ENCODE measurements around the gene ZNRD2.

The ZNRD2 gene

DNA sequence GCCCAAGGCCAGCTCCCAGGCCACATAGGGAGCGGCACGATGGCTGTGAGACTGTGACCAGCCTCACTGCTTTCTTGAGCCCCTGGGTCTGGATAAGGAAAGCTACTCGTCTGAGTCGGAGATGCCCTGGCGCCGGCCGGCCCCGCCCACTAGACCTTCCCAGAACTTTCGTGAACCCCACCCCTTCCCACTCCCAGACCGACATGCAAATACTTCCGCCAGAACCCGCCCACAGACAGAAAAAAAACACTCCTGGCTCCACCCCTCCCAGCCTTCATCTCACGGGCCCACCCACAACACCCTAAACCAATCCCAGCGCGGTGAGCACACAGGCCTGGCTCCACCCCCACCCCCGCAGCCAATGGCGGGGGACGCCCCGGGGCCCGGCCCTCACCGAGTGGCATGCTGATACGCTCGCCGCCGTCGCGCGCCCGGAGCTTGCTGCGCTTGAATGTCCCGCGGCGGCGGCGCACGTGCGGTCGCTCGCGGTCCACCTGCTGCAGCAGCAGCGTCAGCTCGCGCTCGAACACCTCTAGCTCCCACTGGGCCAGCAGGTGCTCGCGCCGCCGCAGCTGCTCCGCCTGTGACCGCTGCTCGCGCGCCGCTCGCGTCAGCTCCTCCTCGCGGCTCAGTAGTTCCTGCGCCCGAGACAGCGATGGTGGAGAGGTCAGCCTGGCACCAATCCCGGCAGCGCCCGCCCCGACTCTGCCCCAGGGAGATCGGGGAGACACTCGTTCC, 36.8 kb downstream of the ZNRD2 start:
- DNase-seq (ENCODE audit: extremely low read depth in 1 of 2, low read depth in 1 of 2): no peak

DNA sequence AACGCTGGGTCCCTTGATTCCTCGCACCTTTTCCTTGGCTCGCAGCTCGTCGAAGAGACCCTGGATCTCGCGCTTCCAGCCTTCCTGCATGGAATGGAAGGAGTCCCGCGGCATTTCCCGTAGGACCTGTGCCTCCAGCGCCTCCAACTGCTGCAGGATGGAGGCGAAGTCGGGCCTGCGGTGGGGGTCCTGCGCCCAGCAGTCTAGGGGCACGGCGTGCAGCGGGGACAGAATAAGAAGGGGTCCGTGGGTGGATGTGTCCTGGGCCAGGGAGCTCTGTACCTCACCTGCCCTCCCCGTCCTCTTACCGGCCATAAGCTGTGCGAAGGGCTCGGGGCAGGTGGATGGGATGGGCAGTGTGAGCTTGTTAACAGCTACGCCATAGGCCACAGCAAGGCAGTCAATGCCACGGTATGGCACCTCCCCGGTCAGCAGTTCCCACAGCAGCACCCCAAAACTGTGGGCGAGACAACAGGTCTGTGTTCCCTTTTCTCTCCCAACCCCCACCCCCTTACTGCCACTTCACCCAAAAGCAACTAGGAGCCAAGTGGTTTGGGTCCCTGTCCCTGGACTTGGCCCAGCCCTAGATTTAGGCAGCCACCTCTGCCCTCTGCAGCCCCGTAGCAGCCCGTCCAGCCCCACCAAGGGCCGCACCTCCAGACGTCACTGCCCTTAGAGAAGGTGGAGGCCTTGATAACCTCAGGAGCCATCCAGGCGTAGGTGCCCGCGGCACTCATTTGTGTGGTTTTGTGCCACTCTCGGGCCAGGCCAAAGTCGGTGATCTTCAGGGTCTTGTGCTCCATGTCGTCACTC, 37.5 kb downstream of the ZNRD2 start:
- no peak for DNase-seq (ENCODE audit: extremely low read depth in 1 of 2, low read depth in 1 of 2)

DNA sequence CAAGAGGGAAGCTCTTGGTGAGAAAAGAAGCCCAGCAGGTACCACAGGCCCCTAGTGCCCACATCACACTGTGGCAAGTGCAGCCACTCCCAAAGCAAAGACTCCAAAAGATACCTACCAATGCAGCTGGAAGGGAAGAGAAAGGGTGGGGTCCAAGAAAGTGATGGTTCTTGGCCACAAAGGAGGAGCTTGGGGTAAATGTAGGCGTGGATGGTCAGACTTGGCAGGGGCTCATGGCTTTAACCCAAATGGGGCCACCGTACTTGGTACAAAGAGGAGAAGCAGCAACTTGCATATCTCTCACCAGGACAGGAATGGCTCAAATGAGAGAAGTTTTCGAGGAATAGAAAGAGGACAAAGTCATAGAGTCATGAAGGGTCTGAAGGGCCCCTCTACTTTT, 39.0 kb downstream of the ZNRD2 start:
- DNase-seq (ENCODE audit: extremely low read depth in 1 of 2, low read depth in 1 of 2): no peak

- DNase-seq (ENCODE audit: extremely low read depth in 1 of 2, low read depth in 1 of 2): no peak
Measured at GRCh38 chr11:65609665-65610064, 39.4 kb downstream of the ZNRD2 start.

GRCh38 chr11:65610404-65610803, 40.1 kb downstream of the ZNRD2 start:
- DNase-seq (ENCODE audit: extremely low read depth in 1 of 2, low read depth in 1 of 2): no peak

DNA sequence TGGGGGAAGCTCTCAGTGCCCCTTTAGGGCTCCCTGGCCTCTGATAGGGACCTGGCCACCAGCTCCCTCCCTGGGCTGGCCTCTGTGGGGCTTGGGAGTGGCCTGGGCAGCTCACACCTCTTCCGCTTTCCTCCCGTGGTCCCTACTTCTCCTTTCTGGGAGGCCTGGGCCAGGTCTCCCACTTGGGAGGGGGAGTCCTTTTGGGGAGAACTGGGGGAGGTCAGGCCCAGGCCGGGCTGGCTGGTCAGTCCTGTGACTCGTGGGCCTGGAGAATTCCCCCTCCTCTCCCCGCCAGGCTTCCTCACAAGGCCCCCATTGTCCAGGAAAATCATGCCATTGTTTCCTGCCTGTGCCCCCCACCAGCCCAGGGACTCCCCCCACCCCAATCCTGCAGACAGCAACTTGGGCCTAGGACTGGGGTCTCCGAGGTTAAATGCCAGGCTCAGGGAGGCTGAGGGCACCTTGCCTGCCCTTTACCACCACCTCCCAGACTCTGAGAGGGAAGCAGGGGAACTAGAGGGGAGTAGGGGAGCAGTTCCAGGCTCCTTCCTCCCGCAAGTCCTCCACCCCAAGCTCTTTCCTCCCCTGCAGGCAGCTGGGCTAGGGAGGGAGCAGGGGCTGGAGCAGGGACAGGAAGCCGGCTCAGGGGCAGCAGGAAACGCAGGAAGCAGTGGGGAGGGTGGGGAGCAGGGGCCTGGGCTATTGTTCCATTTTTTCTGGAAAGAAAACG, 40.9 kb downstream of the ZNRD2 start:
- no peak for DNase-seq (ENCODE audit: extremely low read depth in 1 of 2, low read depth in 1 of 2)

DNA sequence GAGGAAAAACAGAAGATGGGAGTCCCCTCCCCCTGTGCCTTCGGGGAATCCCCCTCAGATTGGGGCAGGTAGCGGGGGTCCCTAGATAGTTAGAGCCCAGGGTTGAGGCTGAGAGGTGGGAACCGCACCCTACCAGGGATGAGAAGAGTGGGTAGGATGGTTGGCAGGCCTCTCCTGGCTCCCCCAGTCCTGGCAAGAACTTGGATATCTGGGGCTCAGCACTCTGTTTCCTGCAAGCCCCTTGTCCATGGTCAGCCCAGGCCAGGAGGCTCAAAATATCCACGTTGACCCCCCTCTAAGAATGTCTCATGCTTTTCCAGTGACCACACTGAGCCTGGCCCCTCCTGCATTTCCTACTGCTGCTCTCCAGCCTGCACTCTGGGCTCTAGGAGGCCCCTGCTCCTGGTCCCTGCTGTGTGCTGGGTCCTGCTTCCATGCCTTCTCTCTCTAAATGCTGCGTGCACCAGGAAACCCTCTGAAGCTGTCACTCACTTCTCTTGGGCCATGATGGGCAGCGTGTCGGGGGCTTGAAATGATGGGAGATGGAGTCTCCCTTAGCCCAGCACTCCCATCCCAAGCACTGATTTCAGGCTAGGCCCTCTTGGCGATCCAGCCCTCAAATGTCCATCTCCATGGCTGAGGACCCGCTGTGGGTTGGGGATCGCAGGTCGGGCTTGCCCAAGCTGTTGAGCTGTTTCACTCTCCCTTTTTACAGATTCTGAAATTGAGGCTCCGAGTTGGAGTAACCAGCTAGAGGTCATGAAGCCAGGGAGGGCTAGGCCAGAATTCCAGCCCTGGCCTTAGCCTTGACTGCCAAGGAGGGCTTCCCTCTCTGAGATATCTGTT, 41.7 kb downstream of the ZNRD2 start:
- no peak for DNase-seq (ENCODE audit: extremely low read depth in 1 of 2, low read depth in 1 of 2)

DNA sequence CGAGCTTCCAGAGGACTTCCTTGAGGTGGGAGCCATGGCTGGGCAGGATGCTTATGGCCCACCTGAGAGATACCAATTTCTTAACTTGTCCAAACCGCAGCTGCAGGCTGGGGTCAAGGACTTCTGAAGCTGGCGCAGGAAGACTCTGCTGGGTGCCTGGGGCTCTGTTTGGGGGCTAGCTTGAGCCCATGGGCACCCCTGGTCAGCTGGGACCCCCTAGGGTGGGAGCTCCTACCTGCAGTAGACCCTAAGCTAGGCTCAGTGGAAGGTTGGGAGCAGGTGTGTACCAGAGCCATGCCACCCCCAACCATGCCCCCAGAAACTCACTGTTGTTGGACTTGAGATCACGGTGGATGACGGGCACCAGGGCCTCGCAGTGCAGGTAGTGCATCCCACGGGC, 42.4 kb downstream of the ZNRD2 start:
- DNase-seq (ENCODE audit: extremely low read depth in 1 of 2, low read depth in 1 of 2): no peak

- no peak for DNase-seq (ENCODE audit: extremely low read depth in 1 of 2, low read depth in 1 of 2)
Measured at GRCh38 chr11:65613091-65613928, 43.0 kb downstream of the ZNRD2 start.

- DNase-seq (ENCODE audit: extremely low read depth in 1 of 2, low read depth in 1 of 2): peak; percentile 99 to 100
Measured at GRCh38 chr11:65615229-65615949, 45.1 kb downstream of the ZNRD2 start, which contains the start of gene PCNX3. Gene PCNX3, plus strand, starts transcription at chr11:65615776. Its CDS starts 536 bp downstream, at chr11:65616312.

GRCh38 chr11:65615950-65616574, 45.8 kb downstream of the ZNRD2 start:
- DNase-seq (ENCODE audit: extremely low read depth in 1 of 2, low read depth in 1 of 2): no peak

GRCh38 chr11:65616575-65617001, 46.3 kb downstream of the ZNRD2 start:
- DNase-seq (ENCODE audit: extremely low read depth in 1 of 2, low read depth in 1 of 2): no peak

DNA sequence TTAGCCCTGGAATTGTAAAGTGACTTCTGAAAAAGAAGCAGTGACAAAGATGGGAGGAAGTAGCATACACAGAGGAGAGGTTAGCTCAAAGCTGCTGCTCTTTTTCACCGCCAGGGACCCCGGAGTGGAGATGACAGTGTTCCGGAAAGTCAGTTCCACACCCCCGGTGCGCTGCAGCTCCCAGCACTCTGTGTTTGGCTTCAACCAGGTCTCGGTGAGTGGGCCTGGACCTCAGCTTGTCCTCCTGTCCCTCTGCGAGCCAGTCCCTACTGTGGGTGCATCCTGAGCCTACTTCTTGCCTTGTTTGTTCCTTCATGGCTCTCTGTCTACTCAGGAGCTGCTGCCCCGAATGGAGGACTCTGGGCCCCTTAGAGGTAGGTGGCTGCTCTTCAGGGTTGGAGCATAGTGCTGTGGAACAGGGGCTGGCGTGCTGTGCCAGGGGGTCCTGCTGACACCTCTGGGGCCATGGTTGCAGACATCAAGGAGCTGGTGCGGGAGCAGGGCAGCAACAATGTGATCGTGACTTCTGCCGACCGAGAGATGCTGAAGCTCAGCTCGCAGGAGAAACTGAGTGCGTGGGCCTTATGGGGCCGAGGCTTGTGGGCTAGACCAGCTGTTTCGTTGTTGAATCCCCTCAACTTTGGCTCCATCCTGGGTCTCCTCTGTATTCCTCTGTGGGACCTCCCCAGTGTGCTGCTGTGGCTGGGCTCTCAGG, 47.0 kb downstream of the ZNRD2 start:
- no peak for DNase-seq (ENCODE audit: extremely low read depth in 1 of 2, low read depth in 1 of 2)

DNA sequence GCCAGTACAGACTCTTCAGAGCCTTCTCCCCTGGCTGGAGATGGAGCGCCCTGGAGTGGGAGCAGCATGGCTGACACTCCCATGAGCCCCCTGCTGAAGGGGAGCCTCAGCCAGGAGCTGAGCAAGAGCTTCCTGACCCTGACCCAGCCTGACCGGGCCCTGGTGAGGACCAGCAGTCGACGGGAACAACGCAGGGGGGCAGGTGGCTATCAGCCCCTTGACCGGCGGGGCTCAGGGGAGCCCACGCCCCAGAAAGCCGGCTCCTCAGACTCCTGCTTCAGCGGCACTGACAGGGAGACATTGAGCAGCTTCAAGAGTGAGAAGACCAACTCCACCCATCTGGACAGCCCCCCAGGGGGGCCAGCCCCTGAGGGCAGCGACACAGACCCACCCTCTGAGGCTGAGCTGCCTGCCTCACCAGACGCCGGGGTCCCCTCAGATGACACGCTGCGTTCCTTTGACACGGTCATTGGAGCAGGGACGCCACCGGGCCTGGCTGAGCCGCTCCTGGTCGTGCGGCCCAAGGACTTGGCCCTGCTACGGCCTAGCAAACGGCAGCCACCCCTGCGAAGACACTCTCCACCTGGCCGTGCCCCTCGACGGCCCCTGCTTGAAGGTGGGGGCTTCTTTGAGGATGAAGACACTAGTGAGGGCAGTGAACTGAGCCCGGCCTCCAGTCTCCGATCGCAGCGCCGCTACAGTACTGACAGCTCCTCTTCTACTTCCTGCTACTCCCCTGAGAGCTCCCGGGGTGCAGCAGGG, 47.9 kb downstream of the ZNRD2 start:
- DNase-seq (ENCODE audit: extremely low read depth in 1 of 2, low read depth in 1 of 2): no peak

DNA sequence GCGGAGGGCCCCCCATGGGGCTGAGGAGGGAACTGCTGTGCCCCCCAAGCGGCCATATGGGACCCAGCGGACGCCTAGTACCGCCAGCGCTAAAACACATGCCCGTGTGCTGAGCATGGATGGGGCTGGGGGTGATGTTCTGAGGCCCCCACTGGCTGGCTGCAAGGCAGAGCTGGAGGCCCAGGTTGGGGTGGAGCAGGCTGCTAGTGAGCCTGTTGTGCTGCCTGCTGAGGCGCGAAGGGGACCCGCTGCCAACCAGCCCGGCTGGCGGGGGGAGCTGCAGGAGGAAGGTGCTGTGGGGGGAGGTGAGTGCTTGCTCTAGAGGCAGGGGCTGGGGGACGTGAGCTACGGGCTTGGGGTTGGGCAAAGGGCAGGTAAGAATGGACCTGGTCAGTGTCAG, 48.5 kb downstream of the ZNRD2 start:
- no peak for DNase-seq (ENCODE audit: extremely low read depth in 1 of 2, low read depth in 1 of 2)

DNA sequence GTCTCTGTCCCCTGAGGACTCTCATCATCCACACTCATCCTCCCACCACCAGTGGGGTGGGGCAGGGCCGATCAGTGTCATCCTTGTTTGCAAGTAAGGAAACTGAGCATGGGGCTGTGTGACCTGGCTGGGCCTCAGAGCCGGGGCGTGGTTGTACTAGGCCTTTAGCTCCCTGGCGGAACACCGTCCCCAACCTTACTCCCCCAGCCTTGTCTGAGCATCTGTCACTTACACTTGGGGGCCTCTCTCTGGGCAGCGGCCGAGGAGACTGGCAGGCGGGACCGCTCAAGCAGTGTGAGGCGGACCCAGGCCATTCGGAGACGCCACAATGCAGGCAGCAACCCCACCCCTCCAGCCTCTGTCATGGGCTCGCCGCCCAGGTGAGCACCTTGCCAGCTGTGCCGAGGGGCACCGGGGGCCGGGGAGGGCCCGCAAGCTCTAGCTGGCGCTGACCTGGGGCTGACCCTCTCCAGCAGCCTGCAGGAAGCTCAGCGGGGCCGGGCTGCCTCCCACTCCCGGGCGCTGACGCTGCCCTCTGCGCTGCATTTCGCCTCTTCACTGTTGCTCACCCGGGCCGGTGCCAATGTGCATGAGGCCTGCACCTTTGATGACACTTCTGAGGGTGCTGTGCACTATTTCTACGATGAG, 49.1 kb downstream of the ZNRD2 start:
- DNase-seq (ENCODE audit: extremely low read depth in 1 of 2, low read depth in 1 of 2): no peak

GRCh38 chr11:65620666-65621065, 50.4 kb downstream of the ZNRD2 start:
- DNase-seq (ENCODE audit: extremely low read depth in 1 of 2, low read depth in 1 of 2): no peak
